Breast epithelium (tissue), 3 donors: ENCODE data around the gene RHOC.

Experiments
- CTCF ChIP-seq, 3 donors: fragments of 450-650 bp; IDR thresholded peaks; one replicate each; pipeline ENCODE4 v1.5.1; 2016 to 2017; ENCODE audit warnings: antibody characterized with exemption in 3 of 3, mild to moderate bottlenecking in 3 of 3, moderate library complexity in 3 of 3
- POLR2AphosphoS5 ChIP-seq, 3 donors: sonication (generic); formaldehyde crosslinking; IDR thresholded peaks; one replicate each; pipeline ENCODE4 v1.6.1; 2017; ENCODE audit warnings: antibody characterized with exemption in 3 of 3

- no peak for TF ChIP-seq CTCF (IDR thresholded peaks at IDR 0.05)
- TF ChIP-seq POLR2AphosphoS5 (IDR thresholded peaks at IDR 0.05) = no peak
These were observed 17.6 kb downstream of the RHOC start for GRCh38 chr1:112689196-112689841.
